Natural killer cell treated with Interleukin-12 subunit alpha and Interleukin-12 subunit beta and Interleukin-15 and Interleukin-18, amount 100 ng/mL, for 72 hours (primary cell): Measurements from ENCODE around the gene CEP152. TPM values are rescaled to one million over a fixed set of nuclear protein-coding genes. Genes with fewer than 3 reads are reported as not detected.

Experiments used
- ATAC-seq, 2 donors: fragments of 150-1000 bp; cut with Tn5 transposase in 1 of 2; sonication (Bioruptor Pico), chemical (Tn5 transposase) in 1 of 2; 2 replicates each; pipeline ENCODE4 v1.10.0; 2021
- DNase-seq: peaks from one replicate; pipeline ENCODE4 v3.0.0; 2022; ENCODE audit warnings: low spot score
- H3K27ac Mint-ChIP-seq, 2 donors: 1 replicate in 1 of 2; 2 replicates in 1 of 2; pipeline ENCODE4 v1.8.0; 2022; ENCODE audit warnings: mixed read lengths in 2 of 2, mild to moderate bottlenecking in 1 of 2, moderate library complexity in 1 of 2
- H3K27me3 Mint-ChIP-seq, 2 donors: 1 replicate in 1 of 2; 2 replicates in 1 of 2; pipeline ENCODE4 v1.8.0; 2022; ENCODE audit warnings: mixed read lengths in 2 of 2
- H3K36me3 Mint-ChIP-seq: one replicate; pipeline ENCODE4 v1.8.0; 2022; ENCODE audit warnings: mixed read lengths
- H3K4me1 Mint-ChIP-seq, 2 donors: 1 replicate in 1 of 2; 2 replicates in 1 of 2; pipeline ENCODE4 v1.8.0; 2022; ENCODE audit warnings: low read depth in 2 of 2, mixed read lengths in 2 of 2, mild to moderate bottlenecking in 1 of 2
- H3K4me3 Mint-ChIP-seq: one replicate; pipeline ENCODE4 v1.8.0; 2022; ENCODE audit warnings: mixed read lengths
- H3K9me3 Mint-ChIP-seq: 2 replicates; pipeline ENCODE4 v1.8.0; 2022; ENCODE audit warnings: mixed read lengths
- total RNA-seq, 2 donors: library from RNA; stranded (reverse); gene quantifications; one replicate each; pipeline ENCODE4 v1.2.3, GENCODE V29; 2022

Gene CEP152
- total RNA-seq, 2 donors from 2014 or later, result 16.8 to 42.7 TPM

DNA sequence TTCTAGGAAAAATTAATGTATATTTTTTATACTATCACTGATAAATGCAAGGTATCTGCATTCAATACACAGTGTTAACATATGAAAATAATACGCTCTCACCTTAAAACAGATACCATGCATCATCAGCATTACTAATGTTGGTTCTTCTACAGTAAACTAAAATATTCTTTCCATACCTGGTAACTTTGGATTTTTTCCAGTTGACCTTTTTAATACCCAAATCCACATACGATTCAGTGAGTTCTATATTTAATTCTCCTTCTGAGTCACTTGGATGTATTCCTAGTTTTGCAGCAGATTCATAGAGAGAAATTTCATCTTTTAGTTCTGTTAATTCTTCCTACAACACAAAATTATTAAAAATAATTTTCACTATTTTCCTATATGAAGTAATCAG, 29.9 kb downstream of the CEP152 start:
- Mint-ChIP-seq H3K4me1 (no peaks in the 10 kb centered on the region), H3K36me3 (peaks cover 8% of the 10 kb centered on the region), H3K9me3 (no peaks in the 10 kb centered on the region), H3K27me3 (no peaks in the 10 kb centered on the region), H3K4me3 (no peak overlapping the region), H3K27ac (no peak overlapping the region)
- DNase-seq (no peak), ATAC-seq (no peak)

DNA sequence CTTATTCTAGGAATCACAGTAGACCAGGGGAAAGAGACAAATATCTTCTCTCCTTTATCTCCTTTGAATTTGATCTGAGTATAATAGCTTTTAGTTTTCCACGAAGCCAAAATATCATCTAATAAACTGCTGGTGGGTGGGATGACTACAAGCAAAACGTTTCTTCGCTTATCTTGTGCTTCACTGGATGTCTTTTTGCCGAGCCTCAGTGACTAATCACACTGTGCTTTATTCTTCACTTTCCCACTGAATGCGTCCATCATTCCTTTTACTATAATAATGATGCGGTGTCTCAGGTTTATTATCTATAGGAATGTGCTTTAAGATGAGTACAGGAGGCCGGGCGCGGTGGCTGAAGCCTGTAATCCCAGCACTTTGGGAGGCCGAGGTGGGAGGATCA, 32.5 kb downstream of the CEP152 start:
- Mint-ChIP-seq H3K4me3 (no peak overlapping the region), H3K36me3 (peaks cover 16% of the 10 kb centered on the region), H3K27ac (no peak overlapping the region), H3K4me1 (no peaks in the 10 kb centered on the region), H3K9me3 (no peaks in the 10 kb centered on the region), H3K27me3 (no peaks in the 10 kb centered on the region)
- no peak for ATAC-seq
- DNase-seq, result no peak

- Mint-ChIP-seq H3K9me3 (no peaks in the 10 kb centered on the region), H3K4me3 (no peak overlapping the region)
Observed at GRCh38 chr15:48777645-48778330, 33.1 kb downstream of the CEP152 start.

DNA sequence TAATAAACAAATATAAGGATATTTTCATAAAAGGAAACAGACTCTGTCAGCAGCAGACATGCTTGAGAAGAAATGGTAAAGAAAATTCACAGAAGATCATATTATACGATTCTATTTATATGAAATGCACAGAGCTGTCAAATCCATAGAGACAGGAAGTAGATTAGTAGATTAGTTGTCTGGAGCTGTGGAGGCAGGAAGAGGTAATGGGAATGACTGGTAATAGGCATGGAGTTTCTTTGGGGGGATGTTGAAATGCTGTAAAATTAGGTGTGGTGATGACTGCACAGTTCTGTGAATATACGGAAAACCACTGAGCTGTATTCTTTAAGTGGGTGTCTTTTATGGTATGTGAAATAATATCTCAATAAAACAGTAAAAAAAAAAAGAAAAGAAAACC, 35.3 kb downstream of the CEP152 start:
- peaks cover 14% of the 10 kb centered on the region for H3K36me3 Mint-ChIP-seq
- H3K4me3 Mint-ChIP-seq, result no peak overlapping the region
- no peak for DNase-seq

More at GRCh38 chr15:48777645-48778330, 33.1 kb downstream of the CEP152 start:
- DNase-seq (no peak), ATAC-seq (no peak)
- H3K4me1 Mint-ChIP-seq, result no peaks in the 10 kb centered on the region
- H3K36me3 Mint-ChIP-seq, result peaks cover 16% of the 10 kb centered on the region
- no peaks in the 10 kb centered on the region for H3K27me3 Mint-ChIP-seq
- no peak overlapping the region for H3K27ac Mint-ChIP-seq

DNA sequence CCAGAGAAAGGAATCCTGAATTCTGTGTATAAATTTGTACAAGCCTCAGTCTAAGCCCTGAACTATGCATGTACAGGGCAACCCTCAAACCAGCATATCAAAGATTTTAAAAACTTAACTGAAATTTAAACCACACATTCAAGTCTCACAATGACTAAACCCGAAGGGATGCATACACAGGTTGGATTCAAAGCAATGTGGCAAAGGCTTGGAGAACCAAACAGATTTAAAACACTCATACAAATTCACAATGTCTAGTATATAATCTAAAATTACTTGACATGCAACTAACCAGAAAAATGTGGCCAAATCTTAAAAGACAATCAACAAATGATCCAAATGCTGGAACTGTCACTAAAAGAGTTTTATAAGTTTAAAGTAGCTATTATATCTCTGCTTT, 36.4 kb downstream of the CEP152 start:
- H3K4me1 Mint-ChIP-seq, result no peaks in the 10 kb centered on the region
- no peak for DNase-seq
- no peaks in the 10 kb centered on the region for H3K9me3 Mint-ChIP-seq
- peaks cover 12% of the 10 kb centered on the region for H3K36me3 Mint-ChIP-seq
- H3K27me3 Mint-ChIP-seq, result no peaks in the 10 kb centered on the region
- ATAC-seq, result no peak
- no peak overlapping the region for H3K27ac Mint-ChIP-seq
- H3K4me3 Mint-ChIP-seq, result no peak overlapping the region

More for the DNA sequence above, 35.3 kb downstream of the CEP152 start:
- H3K4me1 Mint-ChIP-seq, result no peaks in the 10 kb centered on the region
- no peaks in the 10 kb centered on the region for H3K9me3 Mint-ChIP-seq
- no peaks in the 10 kb centered on the region for H3K27me3 Mint-ChIP-seq
- ATAC-seq, result no peak
- H3K27ac Mint-ChIP-seq, result no peak overlapping the region

GRCh38 chr15:48766196-48766595, 44.7 kb downstream of the CEP152 start:
- ATAC-seq, result no peak
- no peak for DNase-seq
- Mint-ChIP-seq H3K27me3 (no peaks in the 10 kb centered on the region), H3K27ac (no peak overlapping the region), H3K36me3 (peaks cover 27% of the 10 kb centered on the region), H3K4me3 (no peak overlapping the region), H3K9me3 (no peaks in the 10 kb centered on the region), H3K4me1 (no peaks in the 10 kb centered on the region)

GRCh38 chr15:48765022-48765421, 45.8 kb downstream of the CEP152 start:
- Mint-ChIP-seq H3K27me3 (no peaks in the 10 kb centered on the region), H3K9me3 (no peaks in the 10 kb centered on the region), H3K4me3 (no peak overlapping the region), H3K4me1 (no peaks in the 10 kb centered on the region), H3K27ac (no peak overlapping the region), H3K36me3 (peaks cover 27% of the 10 kb centered on the region)
- DNase-seq (no peak), ATAC-seq (no peak)

- Mint-ChIP-seq H3K27ac (no peak overlapping the region), H3K36me3 (peaks cover 12% of the 10 kb centered on the region), H3K4me3 (no peak overlapping the region), H3K27me3 (no peaks in the 10 kb centered on the region), H3K9me3 (no peaks in the 10 kb centered on the region), H3K4me1 (no peaks in the 10 kb centered on the region)
- no peak for ATAC-seq
- no peak for DNase-seq
Observed at GRCh38 chr15:48761393-48762158, 49.3 kb downstream of the CEP152 start.

DNA sequence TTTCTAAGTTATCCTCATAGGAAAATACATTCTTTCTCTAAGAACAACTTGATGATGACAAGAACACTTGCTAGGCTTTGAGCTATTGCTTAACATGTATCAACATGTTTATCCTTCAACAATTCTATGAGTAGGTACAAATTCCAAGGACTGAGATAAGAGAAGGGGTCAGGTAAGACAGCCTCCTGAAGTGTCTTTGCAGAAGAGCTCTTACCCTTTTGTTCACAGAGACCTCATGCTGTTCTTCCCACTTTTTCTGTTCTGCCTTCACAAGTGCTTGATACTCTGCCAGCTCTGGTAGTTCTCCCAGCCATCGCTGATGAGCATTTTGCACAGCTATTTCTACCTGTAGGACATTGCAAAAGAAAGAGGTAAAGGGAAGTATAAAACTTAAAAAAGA, 50.9 kb downstream of the CEP152 start:
- peaks cover 19% of the 10 kb centered on the region for H3K36me3 Mint-ChIP-seq
- H3K4me3 Mint-ChIP-seq, result no peak overlapping the region
- no peaks in the 10 kb centered on the region for H3K27me3 Mint-ChIP-seq

DNA sequence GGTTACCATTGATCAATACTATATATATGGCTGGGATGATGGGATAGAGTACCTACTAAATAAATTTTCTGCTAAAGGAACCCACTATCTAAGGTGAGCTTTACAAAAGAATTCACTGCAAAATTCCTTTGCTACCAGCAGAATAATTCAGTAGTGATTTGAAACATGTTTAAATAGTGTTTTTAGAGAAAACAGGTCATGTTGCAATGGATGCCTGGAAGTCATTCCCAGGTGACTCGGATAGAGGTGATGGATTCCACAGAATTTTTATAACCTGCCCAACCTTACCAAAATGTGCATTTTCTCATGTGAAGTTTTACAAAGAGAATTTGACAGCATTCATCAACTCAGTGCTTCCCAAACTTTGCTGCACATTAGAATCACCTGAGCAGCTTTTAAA, 53.2 kb downstream of the CEP152 start:
- ATAC-seq (no peak), DNase-seq (no peak)
- no peaks in the 10 kb centered on the region for H3K9me3 Mint-ChIP-seq
- no peaks in the 10 kb centered on the region for H3K27me3 Mint-ChIP-seq
- no peak overlapping the region for H3K27ac Mint-ChIP-seq
- H3K36me3 Mint-ChIP-seq, result peaks cover 11% of the 10 kb centered on the region
- H3K4me3 Mint-ChIP-seq, result no peak overlapping the region
- H3K4me1 Mint-ChIP-seq, result no peaks in the 10 kb centered on the region

More for the DNA sequence above, 50.9 kb downstream of the CEP152 start:
- DNase-seq (no peak), ATAC-seq (no peak)
- Mint-ChIP-seq H3K9me3 (no peaks in the 10 kb centered on the region), H3K4me1 (no peaks in the 10 kb centered on the region), H3K27ac (no peak overlapping the region)

GRCh38 chr15:48754011-48754410, 56.9 kb downstream of the CEP152 start:
- no peak overlapping the region for H3K27ac Mint-ChIP-seq
- no peaks in the 10 kb centered on the region for H3K9me3 Mint-ChIP-seq
- ATAC-seq (no peak), DNase-seq (no peak)
- H3K36me3 Mint-ChIP-seq, result peaks cover 21% of the 10 kb centered on the region
- no peaks in the 10 kb centered on the region for H3K27me3 Mint-ChIP-seq
- H3K4me3 Mint-ChIP-seq, result no peak overlapping the region
- H3K4me1 Mint-ChIP-seq, result no peaks in the 10 kb centered on the region

DNA sequence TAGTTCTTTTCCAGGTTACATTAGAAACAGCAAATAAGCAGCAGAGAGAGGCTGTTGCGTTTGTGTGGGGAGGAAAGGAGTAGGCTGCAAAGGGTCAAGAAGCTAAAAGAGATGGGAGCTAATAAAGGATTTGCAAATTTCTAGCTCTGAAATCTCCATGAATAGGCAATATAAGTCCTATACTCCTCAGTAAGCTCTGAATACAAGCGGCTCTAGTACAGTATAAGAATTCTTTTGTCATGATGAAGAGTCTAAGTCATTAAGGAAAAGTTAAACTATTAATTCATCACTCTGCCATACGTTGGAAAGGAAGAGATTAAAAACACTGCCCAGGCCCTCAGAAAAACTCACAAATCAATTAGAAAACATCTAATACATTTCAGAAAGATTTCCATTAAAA, 59.3 kb downstream of the CEP152 start:
- H3K4me3 Mint-ChIP-seq, result no peak overlapping the region
- no peak for ATAC-seq
- H3K4me1 Mint-ChIP-seq, result no peaks in the 10 kb centered on the region
- H3K27ac Mint-ChIP-seq, result no peak overlapping the region
- H3K9me3 Mint-ChIP-seq, result no peaks in the 10 kb centered on the region
- no peaks in the 10 kb centered on the region for H3K27me3 Mint-ChIP-seq
- H3K36me3 Mint-ChIP-seq, result peaks cover 32% of the 10 kb centered on the region
- DNase-seq, result no peak

DNA sequence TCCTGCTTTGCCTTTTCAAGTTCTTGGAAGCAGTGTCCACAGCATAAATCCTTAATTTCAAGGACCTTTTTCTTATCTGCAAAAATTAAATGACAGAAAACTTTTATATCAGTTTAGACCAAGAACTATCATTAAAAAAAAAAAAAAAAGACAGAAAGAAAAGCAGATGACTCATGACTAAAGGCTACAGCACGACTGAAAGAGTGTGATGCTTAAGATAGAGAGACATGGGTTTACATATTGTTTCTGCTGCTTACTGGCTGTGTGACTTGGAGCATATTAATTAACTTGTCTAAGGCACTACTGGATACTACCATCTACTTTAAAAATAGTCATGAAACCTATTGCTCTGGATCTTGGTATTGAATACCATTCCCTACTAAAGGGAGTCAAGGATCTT, 62.3 kb downstream of the CEP152 start:
- DNase-seq (no peak), ATAC-seq (no peak)
- H3K36me3 Mint-ChIP-seq, result peaks cover 24% of the 10 kb centered on the region
- H3K27ac Mint-ChIP-seq, result no peak overlapping the region
- H3K4me1 Mint-ChIP-seq, result no peaks in the 10 kb centered on the region
- H3K4me3 Mint-ChIP-seq, result no peak overlapping the region
- H3K9me3 Mint-ChIP-seq, result no peaks in the 10 kb centered on the region
- H3K27me3 Mint-ChIP-seq, result no peaks in the 10 kb centered on the region

- Mint-ChIP-seq H3K9me3 (peaks cover 3% of the 10 kb centered on the region), H3K4me3 (no peak overlapping the region), H3K36me3 (peaks cover 37% of the 10 kb centered on the region), H3K4me1 (no peaks in the 10 kb centered on the region), H3K27ac (no peak overlapping the region), H3K27me3 (no peaks in the 10 kb centered on the region)
- DNase-seq, result no peak
- no peak for ATAC-seq
Observed at GRCh38 chr15:48733615-48734014, 77.3 kb downstream of the CEP152 start.
